ENCODE data around the gene GABBR2.

- TF ChIP-seq CTCF (IDR thresholded peaks at IDR 0.05; ENCODE audit: low read depth, low read length, poor library complexity, severe bottlenecking) (no peak), EZH2phosphoT487 (IDR thresholded peaks at IDR 0.05; ENCODE audit: borderline replicate concordance, low read length) (no peak)
Measured at GRCh38 chr9:98271479-98271878, 437.3 kb downstream of the GABBR2 start.
